GM12878 (cell line): ENCODE measurements around the gene PROZ. TPM values are rescaled to one million over a fixed set of nuclear protein-coding genes. Genes with fewer than 3 reads are reported as not detected.

Experiments used
- ATAC-seq: fragments of 200-7000 bp; cut with Tn5 transposase; 3 replicates; pipeline ENCODE4 v1.9.1; 2020; ENCODE audit warnings: mild to moderate bottlenecking, moderate library complexity
- BruUV-seq: library from RNA; stranded (reverse); fragments of 400-500 nt; replicated peaks from 2 replicates; lab custom pipeline; 2021; lab: Mats Ljungman, UMichigan
- CTCF ChIA-PET: fragments of 300-600 bp; sonication (Branson Sonifier 250); formaldehyde crosslinking; extraction: SDS; loops from one replicate; lab custom pipeline; 2021; ENCODE audit warnings: inconsistent platforms; lab: Yijun Ruan, JAX
- POLR2A ChIA-PET: fragments of 350-600 bp; formaldehyde crosslinking; extraction: SDS; loops from one replicate; lab custom pipeline; 2021; ENCODE audit warnings: inconsistent platforms; lab: Charles Lee
- RAD21 ChIA-PET: fragments of 300-600 bp; sonication (Branson Sonifier 250); formaldehyde crosslinking; loops from one replicate; lab custom pipeline; 2023; ENCODE audit warnings: antibody characterized with exemption; ENCODE audit not compliant: unreplicated experiment; lab: Charles Lee
- SMC1A ChIA-PET: fragments of 300-600 bp; sonication (Branson Sonifier 250); formaldehyde crosslinking; loops from one replicate; lab custom pipeline; 2023; ENCODE audit not compliant: unreplicated experiment, uncharacterized antibody; lab: Charles Lee
- DNase-seq: peaks from one replicate; pipeline ENCODE4 v3.0.0-alpha.2; 2011; ENCODE audit warnings: low read depth, low spot score
- FAIRE-seq: peaks from 3 replicates; lab custom pipeline; 2011; peaks lifted over from hg19 to GRCh38; lab: Jason Lieb, UNC
- H2AFZ ChIP-seq: 2 replicates; pipeline ENCODE4 v1.6.0; 2011; ENCODE audit warnings: low read depth, low read length, control low read depth; ENCODE audit not compliant: control insufficient read depth
- H3K27ac ChIP-seq: 2 replicates; pipeline ENCODE4 v1.5.1; 2011; ENCODE audit warnings: control low read depth; ENCODE audit not compliant: control insufficient read depth, insufficient read depth
- H3K27me3 ChIP-seq, 2 experiments: replicated peaks in 1 of 2; 2 replicates each; pipeline versions ENCODE4 v1.6.0 to v1.6.1; 2011; ENCODE audit warnings: low read length in 1 of 2; ENCODE audit not compliant: control insufficient read depth in 2 of 2, insufficient read depth in 2 of 2
- H3K36me3 ChIP-seq, 2 experiments: 2 replicates each; pipeline ENCODE4 v1.5.1; 2011; ENCODE audit warnings: low read length in 1 of 2; ENCODE audit not compliant: control insufficient read depth in 2 of 2, insufficient read depth in 2 of 2
- H3K4me1 ChIP-seq: 2 replicates; pipeline ENCODE4 v1.6.1; 2011; ENCODE audit warnings: mild to moderate bottlenecking, low read length, moderate library complexity, mixed read lengths; ENCODE audit not compliant: control insufficient read depth, insufficient read depth
- H3K4me2 ChIP-seq: 2 replicates; pipeline ENCODE4 v1.6.0; 2011; ENCODE audit warnings: control low read depth; ENCODE audit not compliant: control insufficient read depth, insufficient read depth
- H3K4me3 ChIP-seq: fragments of 200-600 bp; sonication (generic); 2 replicates; pipeline ENCODE4 v1.5.1; 2016
- H3K79me2 ChIP-seq: 2 replicates; pipeline ENCODE4 v1.6.0; 2011; ENCODE audit warnings: low read length; ENCODE audit not compliant: control insufficient read depth, insufficient read depth
- H3K9ac ChIP-seq: 2 replicates; pipeline ENCODE4 v1.8.0; 2011; ENCODE audit warnings: low read length, control low read depth, mixed read lengths; ENCODE audit not compliant: control insufficient read depth, insufficient read depth
- H3K9me3 ChIP-seq: replicated peaks from 3 replicates; pipeline ENCODE4 v1.5.1; 2011; ENCODE audit warnings: mild to moderate bottlenecking, low read length; ENCODE audit not compliant: control insufficient read depth, insufficient read depth
- H4K20me1 ChIP-seq: 2 replicates; pipeline ENCODE4 v1.6.0; 2011; ENCODE audit not compliant: control insufficient read depth, insufficient read depth
- CBFB ChIP-seq: IDR thresholded peaks from 2 replicates; pipeline ENCODE4 v1.6.1; 2016; ENCODE audit warnings: antibody characterized with exemption, low read depth
- CBX5 ChIP-seq: sonication (generic); IDR thresholded peaks from 2 replicates; pipeline ENCODE4 v1.6.1; 2016; ENCODE audit warnings: low read depth, moderate library complexity, mild to moderate bottlenecking, inconsistent platforms
- FOXM1 ChIP-seq: IDR thresholded peaks from 2 replicates; pipeline ENCODE4 v1.6.1; 2012; ENCODE audit warnings: low read depth, mild to moderate bottlenecking, inconsistent platforms, low read length, moderate library complexity
- HCFC1 ChIP-seq: fragments of 150-350 bp; IDR thresholded peaks from 2 replicates; pipeline ENCODE4 v1.6.1; 2014; ENCODE audit warnings: low read length
- KDM1A ChIP-seq: fragments of 200-600 bp; sonication (generic); IDR thresholded peaks from 2 replicates; pipeline ENCODE4 v1.6.1; 2016; ENCODE audit warnings: borderline replicate concordance
- NR2C1 ChIP-seq: fragments of 450-650 bp; IDR thresholded peaks from 2 replicates; pipeline ENCODE4 v1.6.1; 2017; ENCODE audit warnings: antibody characterized with exemption, mild to moderate bottlenecking, moderate library complexity
- NR2F1 ChIP-seq: fragments of 450-650 bp; conservative IDR thresholded peaks from 2 replicates; pipeline ENCODE4 v1.6.1; 2017; ENCODE audit warnings: mild to moderate bottlenecking
- PAX5 ChIP-seq: IDR thresholded peaks from 2 replicates; pipeline ENCODE4 v1.6.1; 2011; ENCODE audit warnings: low read depth, low read length, borderline replicate concordance
- POLR2AphosphoS5 ChIP-seq: IDR thresholded peaks from 2 replicates; pipeline ENCODE4 v1.6.1; 2011; ENCODE audit warnings: mild to moderate bottlenecking, low read length, inconsistent platforms
- RELB ChIP-seq: fragments of 450-650 bp; IDR thresholded peaks from 2 replicates; pipeline ENCODE4 v1.6.1; 2017; ENCODE audit warnings: low read depth, mild to moderate bottlenecking, moderate library complexity
- SIX5 ChIP-seq: IDR thresholded peaks from 2 replicates; pipeline ENCODE4 v1.6.1; 2011; ENCODE audit warnings: mild to moderate bottlenecking, low read depth, low read length, moderate library complexity; ENCODE audit not compliant: severe bottlenecking
- SMC3 ChIP-seq: IDR thresholded peaks from 2 replicates; pipeline ENCODE4 v1.6.1; 2011; ENCODE audit warnings: low read length, improper control_type of control experiment, borderline replicate concordance
- SUZ12 ChIP-seq: fragments of 200-600 bp; sonication (generic); IDR thresholded peaks from one replicate; pipeline ENCODE4 v1.6.1; 2018; ENCODE audit warnings: antibody characterized with exemption, mild to moderate bottlenecking; ENCODE audit not compliant: unreplicated experiment
- TCF3 ChIP-seq: IDR thresholded peaks from 2 replicates; pipeline ENCODE4 v1.6.1; 2012; ENCODE audit warnings: low read depth, mild to moderate bottlenecking, low read length, borderline replicate concordance; ENCODE audit not compliant: insufficient read depth
- WGBS: methylation state at CpG from one replicate; pipeline ENCODE4 v1.1.6; 2016; ENCODE audit warnings: low lambda C conversion rate; ENCODE audit not compliant: insufficient replicate concordance, insufficient coverage; ENCODE audit errors: missing lambda C conversion rate; 5-methylcytosine and 5-hydroxymethylcytosine counted together
- in situ Hi-C: fragments of 300-500 bp; cut with MboI; formaldehyde crosslinking; loops from 9 replicates; pipeline ENCODE4 v1.14.3; 2018; ENCODE audit warnings: mixed read lengths
- intact Hi-C: fragments of 100-400 bp; cut with micrococcal nuclease; formaldehyde crosslinking; loops from one replicate; pipeline ENCODE4 v1.14.2; 2022; ENCODE audit not compliant: unreplicated experiment
- polyA plus RNA-seq, 11 experiments: library from polyadenylated mRNA; depleted of rRNA in 4 of 11; unstranded in 6 of 11; stranded (reverse) in 5 of 11; fragments of >200 nt; fragmentation: Nextera tagmentation in 4 of 11; fragmentation: Illumina TruSeq in 1 of 11; extraction: Ambion mirVana in 4 of 11; extraction: Trizol in 1 of 11; gene quantifications; 1 replicate in 1 of 11; 2 replicates in 10 of 11; pipeline versions ENCODE4 v1.2.1 to v1.2.3, GENCODE V29; 2011 to 2016; ENCODE audit warnings: inconsistent platforms in 2 of 11, missing spikeins in 2 of 11, low read depth in 1 of 11
- total RNA-seq, 4 experiments: library from RNA; depleted of rRNA in 3 of 4; stranded (reverse); fragments of >200 nt in 3 of 4; fragmentation: Illumina TruSeq in 1 of 4; extraction: Trizol in 1 of 4; gene quantifications; 2 replicates each; pipeline versions ENCODE4 v1.2.1 to v1.2.3, GENCODE V29; 2013 to 2021
- TF ChIP-seq, protein P1 (sequence below): fragments of 450-650 bp; formaldehyde crosslinking; IDR thresholded peaks from 2 replicates; pipeline ENCODE4 v1.4.0; 2020; ENCODE audit warnings: mild to moderate bottlenecking, moderate library complexity

The PROZ gene
- total and polyA plus RNA-seq, 10 of the 15 experiments (the other 5 are each of a cell fraction or from before 2014, with no cell fraction given), result 0.07 to 0.24 (median 0.21) TPM; not detected in 7

GRCh38 chr13:113126265-113127150 lies 31.9 kb upstream of the PROZ start (continued):
- TF ChIP-seq TCF3, result no peak

GRCh38 chr13:113129480-113129879 lies 29.0 kb upstream of the PROZ start:
- intact Hi-C loops (loop anchor here (10.0 kb wide), 1 partner anchor 185 kb away; no protein-coding TSS in a partner anchor), in situ Hi-C loops (no loop called here)
- Histone ChIP-seq H3K4me3 (no peak overlapping the region), H3K9me3 (peaks cover 2% of the 10 kb centered on the region; the same call in 1 of the 3 replicates), H3K27ac (no peak overlapping the region), H2AFZ (no peak overlapping the region), H3K4me2 (no peak overlapping the region), H3K4me1 (no peaks in the 10 kb centered on the region), H3K27me3 (0 out of 4 replicates have a peak, but pooled peaks cover 0 to 3% of the 10 kb centered on the region in 2 experiments), H3K79me2 (no peaks in the 10 kb centered on the region), H4K20me1 (no peaks in the 10 kb centered on the region), H3K36me3 (no peaks in the 10 kb centered on the region), H3K9ac (no peak overlapping the region)
- SMC1A ChIA-PET, result no interaction called here
- CTCF ChIA-PET, result no interaction called here
- no peak for ATAC-seq
- no TSS peak for BruUV-seq
- 55% methylated on average over 20 of the region's 27 CpGs for whole genome bisulfite sequencing
- POLR2A ChIA-PET, result no interaction called here
- FAIRE-seq, result no peak
- RAD21 ChIA-PET, result no interaction called here
- TF ChIP-seq CBFB (no peak), SIX5 (no peak), NR2C1 (no peak), HCFC1 (no peak), RELB (no peak), SMC3 (no peak), KDM1A (no peak), FOXM1 (no peak), CBX5 (no peak), POLR2AphosphoS5 (no peak), NR2F1 (no peak), SUZ12 (no peak), PAX5 (no peak)
- TF ChIP-seq, protein P1, sequence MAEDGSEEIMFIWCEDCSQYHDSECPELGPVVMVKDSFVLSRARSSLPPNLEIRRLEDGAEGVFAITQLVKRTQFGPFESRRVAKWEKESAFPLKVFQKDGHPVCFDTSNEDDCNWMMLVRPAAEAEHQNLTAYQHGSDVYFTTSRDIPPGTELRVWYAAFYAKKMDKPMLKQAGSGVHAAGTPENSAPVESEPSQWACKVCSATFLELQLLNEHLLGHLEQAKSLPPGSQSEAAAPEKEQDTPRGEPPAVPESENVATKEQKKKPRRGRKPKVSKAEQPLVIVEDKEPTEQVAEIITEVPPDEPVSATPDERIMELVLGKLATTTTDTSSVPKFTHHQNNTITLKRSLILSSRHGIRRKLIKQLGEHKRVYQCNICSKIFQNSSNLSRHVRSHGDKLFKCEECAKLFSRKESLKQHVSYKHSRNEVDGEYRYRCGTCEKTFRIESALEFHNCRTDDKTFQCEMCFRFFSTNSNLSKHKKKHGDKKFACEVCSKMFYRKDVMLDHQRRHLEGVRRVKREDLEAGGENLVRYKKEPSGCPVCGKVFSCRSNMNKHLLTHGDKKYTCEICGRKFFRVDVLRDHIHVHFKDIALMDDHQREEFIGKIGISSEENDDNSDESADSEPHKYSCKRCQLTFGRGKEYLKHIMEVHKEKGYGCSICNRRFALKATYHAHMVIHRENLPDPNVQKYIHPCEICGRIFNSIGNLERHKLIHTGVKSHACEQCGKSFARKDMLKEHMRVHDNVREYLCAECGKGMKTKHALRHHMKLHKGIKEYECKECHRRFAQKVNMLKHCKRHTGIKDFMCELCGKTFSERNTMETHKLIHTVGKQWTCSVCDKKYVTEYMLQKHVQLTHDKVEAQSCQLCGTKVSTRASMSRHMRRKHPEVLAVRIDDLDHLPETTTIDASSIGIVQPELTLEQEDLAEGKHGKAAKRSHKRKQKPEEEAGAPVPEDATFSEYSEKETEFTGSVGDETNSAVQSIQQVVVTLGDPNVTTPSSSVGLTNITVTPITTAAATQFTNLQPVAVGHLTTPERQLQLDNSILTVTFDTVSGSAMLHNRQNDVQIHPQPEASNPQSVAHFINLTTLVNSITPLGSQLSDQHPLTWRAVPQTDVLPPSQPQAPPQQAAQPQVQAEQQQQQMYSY, result no peak
- no peak for DNase-seq
